ELR (cell line): ENCODE measurements around the gene SNED1.
"Not testable (repeated sequence)": the region's sequence is repeated elsewhere in the genome, so short reads cannot be mapped to it uniquely, and the experiment has no call there.

Experiments
- DNase-seq: peaks from one replicate; pipeline ENCODE4 v3.0.0-alpha.2; 2015; ENCODE audit warnings: low read depth

The SNED1 gene

DNA sequence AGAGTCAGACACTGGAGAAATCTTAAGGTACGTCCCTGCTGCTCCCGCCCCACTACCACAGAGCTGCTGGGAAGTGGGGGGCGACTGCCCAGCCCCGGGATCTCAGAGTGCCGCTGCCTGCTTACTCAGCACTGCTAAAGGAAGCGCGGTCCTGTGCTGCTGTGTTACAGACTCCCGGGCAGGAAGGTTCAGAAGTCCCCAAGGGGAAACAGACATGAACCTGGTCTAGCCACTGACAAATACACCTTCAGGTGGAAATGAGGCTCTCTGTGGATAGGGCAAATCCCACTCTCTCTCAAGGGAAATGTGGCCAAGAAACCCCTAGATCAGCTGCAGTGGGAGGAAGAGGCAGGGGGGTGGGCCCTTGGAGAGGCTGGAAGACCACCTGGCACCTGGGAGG is 90.0 kb downstream of the SNED1 start:
- no peak for DNase-seq

DNA sequence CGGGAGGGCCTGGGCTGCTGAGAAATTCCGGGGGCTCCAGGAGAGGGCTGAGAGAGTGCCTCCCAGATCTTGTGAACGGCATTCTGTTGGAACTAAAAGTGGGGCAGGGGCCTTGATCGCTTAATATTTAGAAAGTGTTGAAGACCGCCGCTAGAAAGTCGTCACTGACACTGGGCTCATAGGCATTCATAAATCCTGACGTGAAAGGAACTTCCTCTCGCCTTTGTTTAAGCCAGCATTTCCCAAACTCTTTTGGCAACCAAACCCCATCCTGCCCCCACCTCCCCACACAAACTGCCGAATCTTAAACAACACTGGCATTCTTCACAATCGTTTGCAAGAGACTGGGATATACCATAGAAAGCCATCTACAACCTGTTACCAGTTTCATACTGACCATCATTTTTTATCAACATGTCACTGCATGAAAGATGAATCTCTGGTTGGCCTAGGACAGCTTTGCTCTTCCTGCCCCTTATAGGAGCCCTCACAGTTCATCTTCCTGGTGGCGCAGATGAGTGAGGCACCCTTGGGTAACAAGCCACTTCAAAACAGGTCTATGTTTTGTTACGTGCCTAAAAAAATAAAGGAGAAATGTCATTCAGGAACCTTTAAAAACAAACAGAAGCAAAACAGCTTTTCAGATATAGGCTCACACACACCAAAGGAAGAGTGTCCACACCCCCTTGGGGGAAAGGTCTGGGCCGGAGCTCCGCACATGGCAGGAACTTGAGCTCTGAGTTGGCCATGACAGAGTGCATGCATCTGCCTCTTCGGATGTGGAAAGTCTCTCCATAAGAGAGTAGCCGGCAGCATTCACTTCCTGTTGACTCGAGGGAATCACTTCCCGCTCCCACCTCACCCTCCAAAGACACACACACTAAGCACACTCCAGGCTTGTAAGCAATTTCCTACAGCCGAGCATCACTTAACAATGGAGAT is 90.6 kb downstream of the SNED1 start:
- DNase-seq: no peak

DNA sequence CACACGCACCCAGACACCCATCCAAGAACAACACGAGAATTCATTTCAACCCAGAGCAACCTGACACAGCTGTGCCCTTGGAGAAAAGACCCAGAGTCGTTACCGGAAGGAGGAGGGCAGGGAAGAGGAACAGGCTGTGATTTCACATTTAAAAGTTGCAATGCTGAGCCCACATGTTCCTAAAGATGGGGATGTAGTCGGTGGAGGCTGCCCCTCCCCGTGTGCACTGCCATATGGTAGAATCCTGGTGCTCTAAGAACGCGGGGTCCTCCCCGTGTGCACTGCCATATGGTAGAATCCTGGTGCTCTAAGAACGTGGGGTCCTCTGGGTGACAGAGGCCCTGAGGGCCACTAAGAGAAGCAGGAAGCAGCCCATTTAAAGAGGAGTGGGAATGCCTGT is 92.8 kb downstream of the SNED1 start:
- DNase-seq: no peak

DNA sequence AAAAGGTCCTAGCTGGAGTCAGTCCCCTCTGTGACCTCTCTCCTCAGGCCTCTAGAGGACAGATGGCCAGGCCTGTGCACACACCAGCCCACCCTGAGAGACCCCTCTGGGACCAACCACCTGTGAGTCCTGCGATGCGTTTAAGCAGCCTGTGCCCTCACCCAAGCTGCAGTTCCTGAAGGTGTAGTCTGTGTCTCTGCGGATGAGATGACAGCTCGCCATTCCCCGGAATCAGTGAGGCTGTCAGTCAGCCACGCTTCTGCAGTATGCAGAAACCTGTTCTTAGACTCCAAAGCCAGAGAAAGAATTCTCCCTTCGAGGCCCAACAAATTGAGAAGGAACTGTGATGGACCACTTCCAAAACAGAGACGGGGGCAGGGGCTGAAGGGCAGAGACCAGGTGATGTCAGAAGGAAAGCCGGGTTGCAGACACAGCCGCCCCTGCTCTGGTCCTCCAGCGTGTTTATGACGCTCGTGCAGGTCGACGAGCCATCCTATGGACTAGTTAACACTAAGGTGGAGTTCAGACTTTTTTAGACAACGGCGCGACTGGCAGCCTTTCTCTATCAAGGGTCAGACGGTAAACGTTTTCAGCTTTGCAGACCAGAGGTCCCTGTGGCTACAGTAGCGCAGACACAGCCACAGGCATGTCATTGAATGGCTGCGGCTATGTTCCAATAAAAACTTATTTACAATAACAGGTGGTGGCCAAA is 93.5 kb downstream of the SNED1 start:
- DNase-seq: no peak

DNA sequence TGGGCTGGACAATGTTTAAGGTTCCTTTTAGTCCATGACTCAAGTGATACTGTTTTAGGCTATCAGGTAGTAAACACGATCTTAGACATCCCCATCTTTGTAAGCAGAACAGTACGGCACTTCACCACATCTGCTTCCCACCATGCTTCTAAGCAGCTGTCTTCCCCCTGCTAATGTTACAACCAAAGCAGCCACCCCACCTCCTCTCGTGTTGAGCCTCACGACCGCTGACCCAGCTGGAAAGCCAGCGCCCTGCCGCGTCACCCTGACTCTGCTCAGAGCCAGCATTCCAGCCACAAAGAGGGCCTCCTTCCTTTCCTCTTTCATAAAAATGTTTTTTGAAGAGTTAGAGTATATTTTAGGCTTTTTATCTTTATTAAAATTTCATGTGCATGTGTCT is 94.3 kb downstream of the SNED1 start:
- no peak for DNase-seq

DNA sequence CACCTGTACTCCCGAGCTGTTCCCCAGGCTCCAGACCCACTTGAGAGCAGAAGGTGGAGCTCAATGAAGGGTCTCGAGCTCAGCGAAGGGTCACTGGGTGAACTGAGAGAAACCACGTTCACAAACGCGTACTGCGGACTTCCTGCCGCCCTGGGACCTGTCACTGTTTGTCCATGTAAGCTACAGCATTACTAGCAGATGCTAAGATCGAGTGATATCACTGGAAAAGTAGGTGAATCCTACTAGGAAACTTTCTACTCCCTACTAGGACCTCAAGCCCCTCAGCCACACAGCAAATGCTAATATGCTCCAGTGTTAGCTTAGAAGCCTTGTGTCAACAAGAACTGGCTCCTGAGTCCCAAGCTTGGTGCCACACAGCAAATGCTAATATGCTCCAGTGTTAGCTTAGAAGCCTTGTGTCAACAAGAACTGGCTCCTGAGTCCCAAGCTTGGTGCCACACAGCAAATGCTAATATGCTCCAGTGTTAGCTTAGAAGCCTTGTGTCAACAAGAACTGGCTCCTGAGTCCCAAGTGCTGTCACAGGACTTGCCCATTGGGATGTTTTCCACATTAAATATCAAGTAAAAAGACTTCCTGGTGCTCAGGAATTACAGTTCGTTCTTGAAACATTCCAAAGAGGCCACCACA is 94.8 kb downstream of the SNED1 start:
- DNase-seq: not testable (repeated sequence)

DNA sequence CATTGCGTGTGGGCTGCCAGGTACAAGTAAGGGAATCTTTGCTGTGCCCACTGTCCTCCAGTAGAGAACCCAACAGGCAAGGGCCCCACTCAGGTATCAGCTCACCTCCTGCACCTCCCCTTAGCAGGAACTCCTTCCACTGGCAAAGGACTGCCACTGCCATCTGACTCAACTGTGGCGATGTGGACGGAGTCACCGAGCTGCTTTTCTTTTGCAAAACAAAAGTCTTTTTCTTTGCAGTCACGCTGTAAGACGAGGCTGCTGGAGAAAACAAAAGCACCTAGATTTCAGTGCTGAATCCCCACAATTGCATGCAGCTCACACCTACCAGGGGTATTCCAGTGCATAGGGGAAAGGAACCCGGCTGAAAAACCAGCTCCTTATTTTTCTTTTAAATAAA is 95.8 kb downstream of the SNED1 start:
- no peak for DNase-seq

DNA sequence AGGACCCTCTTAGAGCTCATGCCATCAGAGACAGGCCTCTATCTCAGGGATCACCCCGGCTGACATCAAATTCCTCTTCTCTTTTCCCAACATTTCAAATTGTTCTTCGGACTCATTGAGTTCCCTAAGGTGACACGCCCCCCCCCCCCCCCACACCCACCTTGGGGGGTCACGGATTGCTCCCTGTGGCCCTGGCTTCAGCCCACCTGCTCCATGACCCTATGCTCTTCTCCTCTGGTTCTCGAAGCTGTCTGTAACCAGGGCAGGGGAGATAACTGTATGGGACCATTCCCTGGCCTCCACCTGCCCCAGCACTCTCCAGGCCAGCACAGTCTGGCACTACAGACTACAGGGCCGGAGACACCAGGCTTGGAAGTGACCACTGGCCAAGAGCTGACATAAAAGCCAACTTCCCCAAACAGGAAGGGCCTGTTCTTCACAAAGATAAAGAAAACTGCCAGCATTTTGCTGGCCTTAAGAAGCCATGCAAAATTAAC is 96.6 kb downstream of the SNED1 start:
- DNase-seq: no peak

DNA sequence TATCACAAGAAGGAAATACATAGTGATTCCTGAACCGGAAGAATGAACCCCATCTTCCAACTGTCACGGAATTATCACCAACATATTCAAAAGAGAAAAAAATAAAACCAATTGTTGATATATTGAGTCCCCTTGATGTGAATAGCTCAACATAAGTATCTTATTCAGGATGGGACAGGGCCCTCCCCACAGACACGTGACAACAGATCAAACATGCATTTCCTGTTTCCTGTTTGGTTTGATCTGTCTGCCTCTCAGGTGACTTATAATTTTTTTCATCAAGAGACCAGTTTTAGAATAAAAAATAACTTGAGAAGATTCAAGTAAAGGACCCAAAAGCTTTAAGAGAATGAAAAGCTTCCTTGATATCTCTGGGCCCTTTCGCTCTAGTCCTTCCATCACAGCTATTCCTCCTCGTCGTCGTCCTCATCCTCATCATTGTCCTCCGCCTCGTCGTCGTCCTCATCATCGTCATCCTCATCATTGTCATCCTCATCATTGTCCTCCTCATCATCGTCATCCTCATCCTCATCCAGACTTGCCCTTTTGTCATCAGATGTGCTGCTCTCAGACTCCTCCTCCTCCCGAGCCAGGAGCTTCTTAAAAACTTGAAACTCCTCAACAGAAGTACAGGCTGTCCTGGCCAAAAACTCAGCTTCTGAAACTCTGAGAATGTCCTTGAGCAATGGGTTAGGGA is 97.3 kb downstream of the SNED1 start:
- no peak for DNase-seq

DNA sequence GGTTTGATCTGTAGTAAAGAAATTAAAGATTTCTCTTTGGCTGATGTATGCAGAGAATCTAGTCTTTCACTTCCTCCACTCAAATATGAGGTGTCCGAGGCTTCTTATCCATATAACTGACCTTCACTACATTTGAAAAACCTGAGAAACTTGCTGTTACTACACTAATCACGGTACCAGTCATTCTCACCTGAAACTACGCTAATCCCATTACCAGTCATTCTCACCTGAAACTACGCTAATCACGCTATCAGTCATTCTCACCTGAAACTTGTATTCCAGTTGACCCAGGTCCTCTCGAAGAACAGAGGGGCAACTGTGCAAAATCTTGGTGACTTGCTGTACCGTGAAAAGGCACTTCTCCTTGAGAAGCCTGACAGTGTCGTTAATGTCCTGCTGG is 98.6 kb downstream of the SNED1 start:
- no peak for DNase-seq

DNA sequence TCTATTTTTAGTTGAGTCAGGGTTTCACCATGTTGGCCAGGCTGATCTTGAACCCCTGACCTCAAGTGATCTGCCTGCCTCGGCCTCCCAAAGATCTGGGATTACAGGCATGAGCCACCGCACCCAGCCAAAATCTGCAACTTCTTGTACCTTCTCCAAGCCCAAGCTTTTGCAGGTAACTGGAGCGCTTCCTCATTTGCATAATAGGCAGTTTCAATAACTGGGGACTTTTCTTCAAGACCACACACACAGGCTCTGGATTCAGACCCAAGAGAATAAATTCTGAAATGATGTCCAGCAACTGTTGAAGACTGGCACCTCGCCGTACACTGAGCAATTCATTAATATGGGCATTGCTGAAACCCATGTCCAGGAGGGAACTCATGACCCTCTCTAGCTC is 100.8 kb downstream of the SNED1 start:
- DNase-seq: no peak

DNA sequence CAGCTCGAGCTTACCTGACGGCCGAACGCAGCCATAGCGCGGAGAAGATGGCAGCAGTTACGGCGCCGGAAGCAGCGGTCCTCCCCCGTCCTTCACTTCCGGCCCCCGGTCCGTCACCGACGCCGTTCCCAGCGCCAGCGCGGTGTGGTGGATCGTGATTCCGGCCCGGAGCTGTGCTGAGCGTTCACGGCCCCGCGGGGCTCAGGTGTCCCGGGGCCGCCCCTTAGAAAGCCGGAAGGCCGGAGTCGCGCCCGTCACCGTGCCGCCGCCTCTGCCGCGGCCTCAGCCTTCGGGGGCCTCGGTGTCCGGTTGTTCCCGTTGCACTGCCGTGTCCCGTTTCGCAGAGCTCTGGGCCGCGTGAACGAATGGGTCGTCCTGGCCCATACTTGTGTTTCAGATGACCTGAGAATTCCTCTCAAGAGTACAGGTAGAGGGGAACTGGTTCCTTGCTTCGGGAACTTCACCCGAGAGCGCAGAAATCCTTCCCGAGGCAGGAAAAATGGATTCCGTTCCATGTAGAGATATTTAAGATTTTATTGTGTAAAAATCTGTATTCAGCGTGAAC is 103.9 kb downstream of the SNED1 start, which contains the start of gene MTERF4:
TSS of gene MTERF4 (minus strand) at position 49 of the 565 bp plus-strand sequence. CDS start at position 35, 14 bp downstream.
- DNase-seq: peak; percentile 89

DNA sequence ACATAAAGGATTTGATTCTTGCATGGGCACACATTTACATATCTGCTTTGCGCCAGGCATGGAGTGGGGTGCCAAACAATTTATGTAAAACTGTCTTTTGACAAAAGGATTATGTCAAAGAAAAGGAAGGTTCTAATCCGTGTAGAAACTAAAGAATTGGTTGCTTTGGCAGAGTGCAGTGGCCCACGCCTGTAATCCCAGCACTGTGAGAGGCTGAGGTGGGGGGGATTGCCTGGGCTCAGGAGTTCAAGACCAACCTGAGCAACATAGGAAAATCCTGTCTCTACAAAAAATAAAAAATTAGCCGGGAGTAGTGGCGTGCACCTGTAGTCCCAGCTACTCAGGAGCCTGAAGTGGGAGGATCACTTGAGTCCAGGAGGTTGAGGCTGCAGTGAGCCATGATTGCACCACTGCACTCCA is 104.8 kb downstream of the SNED1 start:
- DNase-seq: no peak

DNA sequence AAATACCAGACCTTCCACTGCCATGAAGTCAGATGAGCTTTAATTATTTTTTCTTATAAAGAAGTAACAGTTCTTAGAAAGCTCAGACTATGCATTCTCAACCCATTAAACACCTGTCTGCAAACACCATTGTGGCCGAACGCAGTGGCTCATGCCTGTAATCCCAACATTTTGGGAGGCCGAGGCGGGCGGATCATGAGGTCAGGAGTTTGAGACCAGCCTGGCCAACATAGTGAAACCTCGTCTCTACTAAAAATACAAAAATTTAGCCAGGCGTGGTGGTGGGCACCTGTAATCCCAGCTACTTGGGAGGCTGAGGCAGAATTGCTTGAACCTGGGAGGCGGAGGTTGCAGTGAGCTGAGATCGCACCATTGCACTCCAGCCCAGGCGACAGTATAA is 106.2 kb downstream of the SNED1 start:
- DNase-seq: not testable (repeated sequence)

DNA sequence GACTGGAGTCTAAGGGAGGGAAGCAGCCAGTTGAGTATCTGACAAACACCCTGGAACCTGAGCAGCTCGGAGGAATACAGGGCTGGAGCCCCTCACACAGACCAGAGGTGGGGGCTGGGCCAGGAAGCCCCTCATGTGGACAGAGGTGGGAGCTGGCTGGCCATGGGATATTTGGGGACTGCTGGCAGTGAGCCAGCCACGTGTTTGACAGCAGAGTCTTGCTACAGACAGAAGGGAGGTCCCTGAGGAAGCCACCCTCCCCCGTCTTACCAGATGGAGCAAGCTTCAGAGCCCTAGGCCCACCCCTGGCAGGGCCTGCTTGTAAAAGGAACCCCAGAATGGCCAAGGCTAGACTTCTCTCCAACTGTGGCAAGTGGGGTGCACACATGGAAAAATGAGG is 107.2 kb downstream of the SNED1 start:
- no peak for DNase-seq

DNA sequence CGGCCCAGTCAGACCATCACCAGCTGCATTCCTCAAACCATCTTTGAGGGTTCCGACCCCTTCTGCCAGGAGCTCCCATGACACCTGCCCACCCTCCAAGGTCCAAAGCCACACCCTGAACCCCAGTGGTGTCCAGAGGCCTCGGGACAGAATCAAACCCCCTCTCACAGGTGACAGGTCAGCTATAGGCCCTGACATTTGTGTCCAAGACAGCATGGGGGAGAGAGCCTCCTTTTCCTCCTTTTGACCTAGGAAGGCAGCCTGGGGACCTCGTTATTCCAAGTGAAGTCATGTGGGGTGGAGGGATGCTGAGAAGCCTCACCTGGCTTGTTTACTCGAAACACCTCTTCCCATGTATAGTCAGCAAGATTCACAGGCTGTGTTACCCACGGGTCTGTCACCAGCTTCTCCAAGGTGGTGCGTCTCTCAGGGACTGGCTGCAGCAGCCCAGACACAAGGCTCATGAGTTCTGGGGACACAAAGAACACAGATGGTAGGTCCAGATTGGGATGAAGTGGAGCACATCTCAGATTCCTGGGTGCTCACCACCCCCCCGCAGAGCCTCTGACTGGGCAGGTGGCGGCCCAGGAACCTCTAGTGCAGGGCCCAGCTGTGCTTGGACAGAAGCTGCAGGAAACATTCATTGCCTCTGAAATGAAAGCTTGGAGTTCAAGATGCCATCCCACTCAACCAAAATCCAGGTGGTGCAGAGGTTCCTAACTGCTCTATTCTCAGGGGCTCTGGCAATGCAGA is 108.8 kb downstream of the SNED1 start:
- DNase-seq: no peak

DNA sequence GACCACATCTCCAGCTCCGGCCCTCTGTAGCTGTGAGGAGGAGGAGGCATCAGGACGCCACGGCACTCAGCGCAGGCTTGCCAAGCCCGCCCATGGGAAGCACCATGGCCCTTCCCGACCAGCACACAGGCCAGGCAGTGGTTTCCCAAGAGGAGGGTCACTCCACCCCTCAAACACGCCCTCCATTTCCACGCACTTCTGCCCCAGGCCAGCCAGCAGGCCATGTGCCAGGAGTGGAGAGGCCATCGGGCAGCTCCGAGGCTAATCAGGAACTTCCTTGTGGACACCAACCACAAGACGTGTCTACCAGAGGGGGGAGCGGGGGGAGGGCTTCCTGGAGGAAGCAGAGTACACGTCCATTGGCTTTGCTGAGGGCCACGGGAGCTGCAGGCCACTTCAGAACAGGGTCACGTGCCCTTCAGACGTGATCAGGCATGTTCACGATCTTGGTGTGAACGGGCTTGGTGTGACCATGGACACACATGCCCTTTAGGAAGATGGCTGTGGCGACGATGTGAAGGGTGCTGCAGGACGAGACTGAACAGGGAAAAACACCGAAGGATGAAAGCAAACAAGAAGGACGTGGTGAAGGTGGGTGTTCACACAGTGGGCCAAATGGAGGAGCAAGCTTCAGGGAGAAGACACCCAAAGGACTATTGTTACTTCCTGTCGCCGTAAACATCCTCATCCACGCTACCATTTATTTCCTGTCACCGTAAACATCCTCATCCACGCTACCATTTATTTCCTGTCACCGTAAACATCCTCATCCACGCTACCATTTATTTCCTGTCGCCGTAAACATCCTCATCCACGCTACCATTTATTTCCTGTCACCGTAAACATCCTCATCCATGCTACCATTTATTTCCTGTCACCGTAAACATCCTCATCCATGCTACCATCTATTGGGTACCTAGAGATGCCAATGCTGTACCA is 110.1 kb downstream of the SNED1 start:
- DNase-seq: no peak

DNA sequence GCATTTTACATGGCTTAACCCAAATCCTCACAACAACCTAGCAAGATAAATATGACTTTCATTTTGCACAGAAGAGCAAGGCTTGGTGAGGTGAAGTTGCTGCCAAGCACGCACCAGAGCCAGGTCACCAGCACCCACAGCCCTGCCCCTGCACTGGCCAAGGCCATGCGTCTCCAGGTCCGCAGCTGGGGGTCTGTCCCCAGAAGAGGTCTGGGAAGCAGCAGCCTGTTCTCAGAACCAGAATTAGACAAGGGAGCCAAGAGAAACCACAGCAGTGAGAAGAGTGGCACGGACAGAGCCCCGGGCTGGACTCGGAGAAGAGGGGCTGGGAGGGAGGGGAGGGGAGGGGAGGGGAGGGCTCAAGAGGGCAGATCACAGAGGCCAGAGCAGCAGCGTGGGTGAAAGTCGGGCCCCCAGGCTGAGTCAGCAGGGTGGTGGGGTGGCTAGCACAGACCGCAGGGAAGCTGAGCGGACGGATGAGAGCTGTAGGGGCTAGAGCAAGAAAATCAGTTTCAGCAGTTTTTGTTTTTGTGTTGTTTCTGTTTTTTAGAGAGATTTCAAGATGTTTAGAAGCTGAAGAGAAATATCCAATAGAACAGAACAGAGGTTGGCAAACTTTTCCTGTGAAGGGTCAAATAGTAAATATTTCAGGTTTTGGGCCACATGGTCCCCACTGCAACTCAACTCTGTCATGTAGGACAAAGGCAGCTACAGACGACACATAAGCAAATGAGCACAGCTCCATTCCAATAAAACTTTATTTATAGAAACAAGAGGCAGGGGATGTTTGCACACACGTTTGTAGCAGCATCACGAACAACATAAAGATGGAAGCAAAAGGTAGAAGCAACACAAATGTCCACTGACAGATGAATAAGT is 111.0 kb downstream of the SNED1 start:
- no peak for DNase-seq
